LoVo (cell line): ENCODE measurements around the gene CCDC9B.

Source experiments
- DNase-seq: peaks from one replicate; pipeline ENCODE4 v3.0.0-alpha.2; 2016; ENCODE audit warnings: low spot score

Gene CCDC9B

DNA sequence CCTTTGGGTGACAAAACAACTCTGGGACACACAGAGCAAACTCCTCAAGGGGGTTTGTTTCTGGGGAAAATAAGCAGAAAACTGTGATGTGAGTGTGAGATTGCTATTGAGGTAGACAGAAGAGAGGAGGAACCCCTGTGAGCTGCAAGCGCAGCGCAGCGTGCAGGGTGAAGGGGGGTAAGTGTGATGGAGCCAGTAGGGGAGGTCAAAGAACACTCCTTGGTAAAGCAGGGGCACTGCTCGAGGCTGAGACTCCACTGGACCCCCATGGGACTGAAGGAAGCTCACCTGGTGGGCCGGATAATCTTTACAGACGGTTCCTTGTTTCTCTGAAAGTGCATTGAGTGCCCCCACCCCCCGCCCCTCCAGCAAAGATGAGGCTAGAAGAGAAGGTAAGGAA, 9.7 kb downstream of the CCDC9B start:
- no peak for DNase-seq

DNA sequence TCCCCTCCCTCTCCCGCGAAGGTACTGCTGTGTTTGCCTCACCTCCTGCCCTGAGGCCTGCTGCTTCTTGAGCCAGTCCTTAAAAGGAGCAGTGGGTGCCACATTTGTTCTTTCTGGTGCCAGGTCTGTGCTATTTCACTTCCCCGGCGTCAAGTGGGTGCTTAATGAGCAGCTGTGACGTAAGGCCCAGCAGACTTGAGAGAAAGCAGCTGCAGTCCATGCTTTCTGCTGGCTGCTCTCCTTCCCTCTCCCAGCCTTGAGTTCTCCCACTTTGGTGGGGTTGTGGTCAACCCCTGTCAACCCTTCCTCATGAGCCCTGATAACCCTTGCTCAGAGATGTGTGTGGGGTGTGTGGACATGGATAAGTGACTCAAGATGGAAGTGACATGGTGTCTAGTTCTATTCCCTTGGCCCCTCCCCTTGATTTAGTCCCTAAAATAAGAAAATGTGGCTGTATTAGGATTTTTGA, 10.3 kb downstream of the CCDC9B start:
- no peak for DNase-seq

GRCh38 chr15:40329804-40330203, 10.9 kb downstream of the CCDC9B start:
- no peak for DNase-seq

GRCh38 chr15:40328751-40329150, 12.0 kb downstream of the CCDC9B start:
- no peak for DNase-seq

GRCh38 chr15:40328176-40328575, 12.6 kb downstream of the CCDC9B start:
- DNase-seq, result no peak

DNA sequence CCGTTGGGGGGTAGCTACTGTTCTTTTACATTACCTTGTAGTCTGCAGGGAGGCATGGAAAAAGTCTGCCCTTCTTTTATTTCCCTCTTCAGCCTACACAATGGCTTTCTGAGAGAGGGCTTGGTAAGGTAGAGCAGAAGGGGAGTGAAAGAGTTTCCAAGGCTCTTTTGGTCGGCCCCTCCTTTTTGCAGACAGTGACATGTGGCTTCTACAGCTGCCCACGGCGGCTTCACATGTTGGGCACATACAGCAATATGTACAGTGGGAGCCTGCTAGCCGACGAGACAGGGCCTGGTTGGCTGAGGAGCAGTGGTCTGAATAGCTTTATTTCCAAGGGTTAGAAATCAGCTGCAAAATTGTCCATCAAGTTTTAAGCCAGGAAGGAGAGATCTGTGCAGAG, 13.3 kb downstream of the CCDC9B start:
- DNase-seq, result no peak

DNA sequence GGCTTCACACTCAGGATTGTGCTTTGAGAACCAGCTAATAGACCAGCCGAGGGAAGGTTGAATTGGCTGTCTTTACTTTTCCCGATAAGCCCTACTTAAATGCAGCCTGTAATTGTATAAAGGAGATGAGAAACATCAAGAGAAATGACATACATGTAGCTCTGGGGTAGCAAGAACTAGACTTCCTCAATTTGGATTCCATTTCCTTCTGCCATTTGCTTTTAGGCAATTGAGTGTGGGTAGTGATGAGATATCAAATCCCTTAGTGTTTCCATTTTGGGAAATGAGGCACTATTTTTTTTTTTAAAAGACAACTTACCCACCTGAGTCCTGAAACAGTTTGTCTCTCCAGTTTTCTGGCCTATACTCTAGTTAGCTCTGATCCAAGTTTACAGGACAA, 15.0 kb downstream of the CCDC9B start:
- DNase-seq, result no peak

- DNase-seq, result no peak
Observed at GRCh38 chr15:40325188-40325587, 15.6 kb downstream of the CCDC9B start.

GRCh38 chr15:40323953-40324937, 16.5 kb downstream of the CCDC9B start:
- DNase-seq, result no peak

- peak; percentile 98 for DNase-seq
Observed at GRCh38 chr15:40323239-40323952, 17.3 kb downstream of the CCDC9B start, which contains the start of gene INAFM2. INAFM2 (plus strand) TSS chr15:40323692; CDS start chr15:40324056, 364 bp downstream.

- DNase-seq, result no peak
Observed at GRCh38 chr15:40322531-40323238, 18.1 kb downstream of the CCDC9B start.

DNA sequence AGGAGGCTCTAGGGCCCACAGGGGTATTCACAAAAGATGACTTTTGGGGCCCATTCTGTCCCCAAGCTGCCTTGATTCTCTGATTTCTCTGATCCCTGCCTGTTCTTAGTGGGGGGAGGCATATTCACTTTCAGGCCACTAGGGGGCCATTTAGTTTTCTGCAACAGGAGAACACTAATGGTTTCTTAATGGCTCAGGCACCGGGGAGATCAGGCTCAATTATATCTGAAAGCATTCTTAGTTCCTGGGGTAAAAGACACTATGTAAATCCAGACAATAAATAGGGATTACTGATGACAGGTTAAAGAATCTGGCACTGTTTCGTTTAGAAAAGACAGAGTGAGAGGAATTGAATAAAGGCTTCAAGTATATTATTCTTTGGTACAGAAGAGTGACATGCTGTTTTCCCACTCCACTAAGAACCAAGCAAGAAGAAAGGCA, 19.8 kb downstream of the CCDC9B start:
- DNase-seq, result peak; percentile 80

DNA sequence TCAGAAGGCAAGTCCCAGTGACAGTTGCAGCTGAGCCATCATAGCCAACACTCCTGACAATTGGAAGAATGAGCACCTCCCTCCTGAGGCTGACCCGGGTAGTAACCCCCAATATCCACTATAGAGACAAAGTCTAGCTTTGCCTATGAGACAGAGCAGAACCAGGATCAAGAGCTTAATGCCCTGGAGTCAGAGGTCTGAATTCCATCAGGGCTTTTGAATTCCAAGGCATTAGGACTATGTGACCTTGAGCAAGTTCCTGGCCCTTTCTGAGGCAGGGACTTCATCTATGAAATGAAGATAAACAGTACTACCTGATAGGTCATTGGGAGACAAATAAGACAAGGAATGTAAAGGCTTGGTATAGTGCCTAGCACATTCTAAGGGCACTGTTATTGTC, 20.3 kb downstream of the CCDC9B start:
- DNase-seq, result no peak

DNA sequence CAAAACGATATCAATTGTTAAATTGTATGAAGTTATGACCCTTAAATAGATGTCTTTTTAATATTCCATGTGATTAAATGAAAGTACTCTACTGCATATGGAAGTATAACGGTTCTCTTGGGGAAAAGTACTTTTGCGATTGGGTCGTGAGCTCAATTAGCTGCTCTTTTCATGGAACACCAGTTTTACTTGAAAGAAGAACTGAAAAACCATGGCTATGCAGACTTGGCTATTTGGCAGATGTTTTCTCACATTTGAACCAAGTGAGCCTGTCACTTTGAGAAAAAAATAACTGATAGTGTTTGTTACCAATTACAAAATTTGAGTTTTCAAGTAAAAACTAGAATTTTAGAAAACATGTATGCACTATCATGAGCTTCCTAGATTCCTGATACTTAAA, 23.2 kb downstream of the CCDC9B start:
- DNase-seq, result no peak

- DNase-seq, result no peak
Observed at GRCh38 chr15:40316931-40317330, 23.8 kb downstream of the CCDC9B start.

- no peak for DNase-seq
Observed at GRCh38 chr15:40314723-40315276, 25.9 kb downstream of the CCDC9B start.

GRCh38 chr15:40313531-40314398, 27.0 kb downstream of the CCDC9B start:
- DNase-seq, result peak; percentile 86

DNA sequence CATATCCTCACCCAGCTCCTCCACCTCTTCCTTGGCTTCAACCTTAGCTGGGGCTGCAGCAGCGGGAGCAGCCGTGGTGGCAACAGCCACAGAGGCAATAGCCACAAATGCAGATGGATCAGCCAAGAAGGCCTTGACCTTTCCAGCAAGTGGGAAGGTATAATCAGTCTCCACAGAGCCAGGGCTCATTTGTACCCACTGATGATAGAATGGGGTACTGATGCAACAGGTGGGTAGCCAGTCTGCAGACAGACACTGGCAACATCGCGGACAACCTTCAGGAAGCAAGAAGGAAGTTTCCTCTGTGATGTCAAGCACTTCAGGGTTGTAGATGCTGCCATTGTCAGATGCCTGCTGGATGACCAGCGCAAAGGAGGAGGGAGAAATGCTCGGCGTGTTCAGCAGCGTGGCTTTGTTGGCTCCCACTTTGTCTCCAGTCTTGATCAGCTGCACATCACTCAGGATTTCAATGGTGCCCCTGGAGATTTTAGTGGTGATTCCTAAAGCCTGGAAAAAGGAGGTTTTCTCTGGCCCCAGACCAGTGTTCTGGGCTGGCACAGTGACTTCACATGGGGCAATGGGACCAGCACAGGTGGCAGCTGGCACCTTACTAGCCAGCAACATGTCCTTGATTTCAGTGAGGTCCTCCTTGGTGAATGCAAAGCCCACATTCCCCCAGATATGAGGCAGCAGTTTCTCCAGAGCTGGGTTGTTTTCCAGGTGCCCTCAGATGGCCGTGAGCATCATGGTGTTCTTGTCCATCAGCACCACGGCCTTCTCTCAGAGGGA, 28.2 kb downstream of the CCDC9B start:
- DNase-seq, result no peak

DNA sequence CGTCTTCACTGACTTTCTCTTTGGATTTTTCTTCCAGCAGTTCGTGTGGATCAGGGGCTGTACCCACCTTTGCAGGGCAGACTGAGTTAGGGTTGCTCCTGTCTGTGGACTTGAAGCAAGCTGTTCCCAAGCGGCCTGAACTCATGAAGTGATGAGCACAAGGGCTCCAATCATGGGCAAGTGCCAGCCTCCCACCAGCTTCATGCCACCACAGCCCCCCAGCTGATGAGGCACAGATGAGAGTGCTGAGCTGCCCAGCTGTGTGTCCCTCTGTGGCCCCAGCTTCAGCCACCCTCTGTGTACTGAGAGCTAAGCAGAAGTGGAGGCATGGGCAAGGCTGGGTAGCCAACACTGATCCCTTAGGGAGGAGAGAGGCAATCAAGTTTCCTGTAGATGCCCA, 29.7 kb downstream of the CCDC9B start:
- no peak for DNase-seq
